K562 (cell line): ENCODE results near the gene GADD45B. TPM values are rescaled to one million over a fixed set of nuclear protein-coding genes. Genes with fewer than 3 reads are reported as not detected.

Experiments
- ATAC-seq: fragments of 200-7000 bp; cut with Tn5 transposase; 3 replicates; pipeline ENCODE4 v1.9.1; 2020; ENCODE audit warnings: moderate library complexity
- BruUV-seq: library from RNA; stranded (reverse); fragments of 400-500 nt; replicated peaks from 2 replicates; lab custom pipeline; 2021; lab: Mats Ljungman, UMichigan
- CTCF ChIA-PET: fragments of 300-600 bp; formaldehyde crosslinking; extraction: SDS; loops from one replicate; lab custom pipeline; 2021; ENCODE audit warnings: low intra/inter-chr PET ratio; lab: Yijun Ruan, JAX
- POLR2A ChIA-PET: fragments of 300-600, 350-650 bp; sonication (Branson Sonifier 250); formaldehyde crosslinking; extraction: SDS; loops from one replicate; lab custom pipeline; 2021; ENCODE audit warnings: antibody characterized with exemption, inconsistent platforms; lab: Yijun Ruan, JAX
- DNase-seq, 4 experiments: peaks; one replicate each; pipeline versions ENCODE4 v3.0.0 to v3.0.0-alpha.2; 2011 to 2018; ENCODE audit warnings: low spot score in 3 of 4, mixed read lengths in 3 of 4; ENCODE audit errors: extremely low read depth in 1 of 4
- FAIRE-seq: peaks from 2 replicates; lab custom pipeline; 2011; peaks lifted over from hg19 to GRCh38; lab: Jason Lieb, UNC
- H2AFZ ChIP-seq: 2 replicates; pipeline ENCODE4 v1.6.0; 2011; ENCODE audit warnings: low read depth, low read length, control low read depth, inconsistent platforms
- H3K27ac ChIP-seq: fragments of 200-600 bp; 3 replicates; pipeline ENCODE4 v1.8.0; 2011; ENCODE audit warnings: low read depth, mild to moderate bottlenecking, control low read depth, inconsistent platforms, low read length, moderate library complexity, mixed read lengths; ENCODE audit errors: extremely low read depth
- H3K27me3 ChIP-seq, 2 experiments: fragments of 300-600 bp in 1 of 2; 2 replicates in 1 of 2; 3 replicates in 1 of 2; pipeline versions ENCODE4 v1.6.0 to v1.8.0; 2011; ENCODE audit warnings: inconsistent platforms in 2 of 2, low read length in 2 of 2, mild to moderate bottlenecking in 1 of 2, mixed read lengths in 1 of 2, moderate library complexity in 1 of 2; ENCODE audit not compliant: control insufficient read depth in 2 of 2, insufficient read depth in 2 of 2
- H3K36me3 ChIP-seq: fragments of 300-600 bp; 3 replicates; pipeline ENCODE4 v1.8.0; 2011; ENCODE audit warnings: mild to moderate bottlenecking, low read length, inconsistent platforms; ENCODE audit not compliant: control insufficient read depth, insufficient read depth
- H3K4me1 ChIP-seq, 2 experiments: fragments of 200-600 bp in 1 of 2; replicated peaks in 1 of 2; 2 replicates in 1 of 2; 3 replicates in 1 of 2; pipeline versions ENCODE4 v1.5.1 to v1.8.0; 2011; ENCODE audit warnings: inconsistent platforms in 2 of 2, low read length in 2 of 2, mild to moderate bottlenecking in 1 of 2, mixed read lengths in 1 of 2, moderate library complexity in 1 of 2; ENCODE audit not compliant: control insufficient read depth in 2 of 2, insufficient read depth in 2 of 2
- H3K4me2 ChIP-seq: 2 replicates; pipeline ENCODE4 v1.6.1; 2011; ENCODE audit warnings: low read length, control low read depth, inconsistent platforms, mixed read lengths; ENCODE audit not compliant: insufficient read depth
- H3K4me3 ChIP-seq: fragments of 200-600 bp; sonication (generic), shearing (Covaris generic); 2 replicates; pipeline ENCODE4 v1.5.1; 2016; ENCODE audit warnings: control low read depth, inconsistent platforms
- H3K79me2 ChIP-seq: fragments of 200-600 bp; 3 replicates; pipeline ENCODE4 v1.8.0; 2011; ENCODE audit warnings: low read length, inconsistent platforms; ENCODE audit not compliant: control insufficient read depth, insufficient read depth
- H3K9ac ChIP-seq, 2 experiments: 2 replicates each; pipeline versions ENCODE4 v1.6.0 to v1.6.1; 2011; ENCODE audit warnings: low read depth in 2 of 2, low read length in 2 of 2, control low read depth in 1 of 2, inconsistent platforms in 1 of 2, mild to moderate bottlenecking in 1 of 2, mixed read lengths in 1 of 2; ENCODE audit not compliant: insufficient read depth in 1 of 2
- H3K9me1 ChIP-seq: one replicate; pipeline ENCODE4 v1.6.0; 2011; ENCODE audit warnings: inconsistent platforms, mild to moderate bottlenecking, low read length, moderate library complexity; ENCODE audit not compliant: control insufficient read depth, insufficient read depth
- H3K9me3 ChIP-seq: replicated peaks from 2 replicates; pipeline ENCODE4 v1.5.1; 2011; ENCODE audit warnings: low read depth, low read length, inconsistent platforms; ENCODE audit not compliant: control insufficient read depth, insufficient read depth
- H4K20me1 ChIP-seq: replicated peaks from 2 replicates; pipeline ENCODE4 v1.6.1; 2011; ENCODE audit warnings: low read length, inconsistent platforms, mixed read lengths; ENCODE audit not compliant: control insufficient read depth, insufficient read depth
- AFF4 ChIP-seq: sonication (generic); formaldehyde crosslinking; IDR thresholded peaks from 2 replicates; pipeline ENCODE4 v1.8.0; 2023; ENCODE audit warnings: mild to moderate bottlenecking, missing genetic modification reagents
- ATF3 ChIP-seq, 2 experiments: fragments of 450-650 bp in 1 of 2; sonication (generic) in 1 of 2; formaldehyde crosslinking in 1 of 2; IDR thresholded peaks in 1 of 2; conservative IDR thresholded peaks in 1 of 2; 2 replicates each; pipeline versions ENCODE4 v1.6.1 to v1.8.1; 2016 to 2023; ENCODE audit warnings: mild to moderate bottlenecking in 2 of 2, moderate library complexity in 2 of 2, inconsistent platforms in 1 of 2, missing genetic modification reagents in 1 of 2
- BCL6 ChIP-seq: fragments of 250-450 bp; sonication (Bioruptor Pico); IDR thresholded peaks from 2 replicates; pipeline ENCODE4 v1.4.0; 2020
- BCOR ChIP-seq: fragments of 450-650 bp; IDR thresholded peaks from 2 replicates; pipeline ENCODE4 v1.6.1; 2016
- CBFB ChIP-seq: sonication (generic); formaldehyde crosslinking; IDR thresholded peaks from 2 replicates; pipeline ENCODE4 v1.4.0; 2020; ENCODE audit warnings: mild to moderate bottlenecking, missing genetic modification reagents
- CBX2 ChIP-seq: fragments of 200-600 bp; sonication (generic); IDR thresholded peaks from one replicate; pipeline ENCODE4 v1.6.1; 2012; ENCODE audit warnings: mild to moderate bottlenecking, low read length, inconsistent platforms; ENCODE audit not compliant: insufficient read depth, poor library complexity, severe bottlenecking
- DLX4 ChIP-seq: fragments of 250-450 bp; sonication (Bioruptor Pico); IDR thresholded peaks from 2 replicates; pipeline ENCODE4 v1.6.1; 2021; ENCODE audit warnings: mild to moderate bottlenecking
- ETV1 ChIP-seq: fragments of 450-650 bp; conservative IDR thresholded peaks from 2 replicates; pipeline ENCODE4 v1.6.1; 2016; ENCODE audit warnings: missing genetic modification characterization, control low read depth, low read depth, missing compliant biosample characterization
- FOXP1 ChIP-seq: sonication (generic); formaldehyde crosslinking; IDR thresholded peaks from 2 replicates; pipeline ENCODE4 v1.8.0; 2022; ENCODE audit warnings: mild to moderate bottlenecking, missing genetic modification reagents
- HLTF ChIP-seq: fragments of 450-650 bp; IDR thresholded peaks from 2 replicates; pipeline ENCODE4 v1.6.1; 2016
- ILK ChIP-seq: fragments of 450-650 bp; IDR thresholded peaks from 2 replicates; pipeline ENCODE4 v1.6.1; 2016; ENCODE audit warnings: missing genetic modification characterization, low read depth, mild to moderate bottlenecking, missing compliant biosample characterization, moderate library complexity, borderline replicate concordance
- MCM5 ChIP-seq: fragments of 450-650 bp; IDR thresholded peaks from 2 replicates; pipeline ENCODE4 v1.6.1; 2016; ENCODE audit warnings: low read depth
- NR4A1 ChIP-seq, 2 experiments: fragments of 250-450 bp in 1 of 2; fragments of 450-650 bp in 1 of 2; sonication (Bioruptor Pico) in 1 of 2; IDR thresholded peaks; 2 replicates each; pipeline versions ENCODE4 v1.4.0 to v1.6.1; 2016 to 2020; ENCODE audit warnings: mild to moderate bottlenecking in 2 of 2, missing compliant biosample characterization in 1 of 2, missing genetic modification characterization in 1 of 2, moderate library complexity in 1 of 2
- RAD21 ChIP-seq, 2 experiments: fragments of 250-450 bp in 1 of 2; fragments of 450-650 bp in 1 of 2; sonication (Bioruptor Pico) in 1 of 2; formaldehyde crosslinking in 1 of 2; IDR thresholded peaks in 1 of 2; conservative IDR thresholded peaks in 1 of 2; 2 replicates each; pipeline versions ENCODE4 v1.4.0 to v1.8.0; 2020 to 2022; ENCODE audit warnings: mild to moderate bottlenecking in 2 of 2, moderate library complexity in 1 of 2
- TCF7L2 ChIP-seq: fragments of 150-350 bp; IDR thresholded peaks from 2 replicates; pipeline ENCODE4 v1.6.1; 2016; ENCODE audit warnings: low read depth, mild to moderate bottlenecking, low read length, moderate library complexity
- U2AF2 ChIP-seq: fragments of 200-400 bp; formaldehyde crosslinking; optimal IDR thresholded peaks from 2 replicates; pipeline ENCODE3; 2017; ENCODE audit warnings: low read depth, mild to moderate bottlenecking, low read length
- YBX1 ChIP-seq: fragments of 450-650 bp; IDR thresholded peaks from 2 replicates; pipeline ENCODE4 v1.7.1; 2016; ENCODE audit warnings: mild to moderate bottlenecking
- ZNF224 ChIP-seq: sonication (generic); formaldehyde crosslinking; IDR thresholded peaks from 2 replicates; pipeline ENCODE4 v1.8.0; 2022; ENCODE audit warnings: mild to moderate bottlenecking, missing genetic modification reagents
- WGBS: fragments of 100-300 bp; shearing (Covaris generic); methylation state at CpG from one replicate; pipeline ENCODE4 v1.1.6; 2016; ENCODE audit warnings: low coverage, mixed read lengths; ENCODE audit not compliant: insufficient coverage; ENCODE audit errors: missing lambda C conversion rate; 5-methylcytosine and 5-hydroxymethylcytosine counted together
- in situ Hi-C: fragments of 300-500 bp; cut with MboI; formaldehyde crosslinking; loops from 4 replicates; pipeline ENCODE4 v1.15.0; 2018; ENCODE audit warnings: inconsistent platforms, mixed read lengths
- intact Hi-C: fragments of 100-400 bp; cut with micrococcal nuclease; formaldehyde crosslinking; loops from 2 replicates; pipeline ENCODE4 v1.14.2; 2022
- polyA plus RNA-seq, 8 experiments: library from polyadenylated mRNA; depleted of rRNA in 4 of 8; stranded (reverse) in 5 of 8; unstranded in 3 of 8; fragments of >200 nt; fragmentation: Nextera tagmentation in 2 of 8; fragmentation: Illumina TruSeq in 1 of 8; extraction: Ambion mirVana in 2 of 8; extraction: Trizol in 1 of 8; gene quantifications; 2 replicates each; pipeline versions ENCODE4 v1.2.1 to v1.2.3, GENCODE V29; 2011 to 2014; ENCODE audit warnings: inconsistent platforms in 1 of 8, missing spikeins in 1 of 8
- total RNA-seq, 7 experiments: library from RNA; depleted of rRNA in 6 of 7; stranded (reverse); fragments of >200 nt in 6 of 7; fragmentation: Illumina TruSeq in 2 of 7; extraction: Trizol in 2 of 7; gene quantifications; 2 replicates each; pipeline versions ENCODE4 v1.2.1 to v1.2.3, GENCODE V29; 2011 to 2021; ENCODE audit warnings: low replicate concordance in 1 of 7

Gene GADD45B
- total and polyA plus RNA-seq, 9 of the 15 experiments (the other 6 are each of a cell fraction or from before 2014, with no cell fraction given) = 0.06 to 4.1 (median 2.1) TPM

GRCh38 chr19:2507109-2507508 is 31.2 kb downstream of the GADD45B start:
- ATAC-seq (peak; percentile 87), FAIRE-seq (peak; percentile 86), DNase-seq (peak in 2 of 4 experiments; percentile 42 to 45)
- Histone ChIP-seq H3K4me3 (no peak overlapping the region), H3K4me2 (peak overlapping the region; percentile 78), H3K9me3 (no peaks in the 10 kb centered on the region), H3K27ac (peak overlapping the region; percentile 47; the same call in 2 of the 3 replicates), H3K27me3 (peaks cover 0 to 7% of the 10 kb centered on the region in 2 experiments; a peak in 1 of 5 replicates), H3K79me2 (no peaks in the 10 kb centered on the region), H4K20me1 (no peaks in the 10 kb centered on the region), H3K9ac (peak overlapping the region in 1 of 2 experiments; percentile 14; a peak in 1 of 4 replicates), H3K9me1 (no peaks in the 10 kb centered on the region), H3K36me3 (no peaks in the 10 kb centered on the region), H3K4me1 (peaks cover 8 to 18% of the 10 kb centered on the region in 2 experiments; a peak in 4 of 5 replicates), H2AFZ (peak overlapping the region; percentile 96)
- POLR2A ChIA-PET = interaction anchor here (0.6 to 1.7 kb wide), 5 partner anchors 11 to 46 kb away, joined by 3 to 8 read pairs (median 5); partner anchors contain the start of gene GADD45B
- intact Hi-C loops (no loop called here), in situ Hi-C loops (no loop called here)
- no TSS peak for BruUV-seq
- 7% methylated on average over 11 of the region's 12 CpGs for WGBS
- CTCF ChIA-PET = interaction anchor here (0.7 kb wide), 1 partner anchor 978 kb away, joined by 4 read pairs; no protein-coding TSS in a partner anchor
- TF ChIP-seq CBFB (no peak), ATF3 (IDR thresholded peaks at IDR 0.05) (peak; percentile 63), ATF3 (CRISPR knock-in tag; conservative IDR thresholded peaks at IDR 0.05) (no peak), RAD21 (CRISPR knock-in tag; conservative IDR thresholded peaks at IDR 0.05 in 1 of 2, IDR thresholded peaks at IDR 0.05 in 1 of 2) (no peak), ZNF224 (CRISPR knock-in tag) (no peak), DLX4 (CRISPR knock-in tag) (no peak), FOXP1 (CRISPR knock-in tag) (no peak), AFF4 (CRISPR knock-in tag) (no peak), BCL6 (0 out of 2 replicates have a peak, but pooled peaks have one; percentile 30), U2AF2 (no peak), ETV1 (peak; percentile 83), HLTF (no peak), MCM5 (no peak), TCF7L2 (no peak), BCOR (no peak), CBX2 (no peak), NR4A1 (CRISPR knock-in tag; IDR thresholded peaks at IDR 0.05) (no peak), NR4A1 (tag; IDR thresholded peaks at IDR 0.05) (no peak), ILK (no peak), YBX1 (no peak)
